Keratinocyte (primary cell): ENCODE results near the gene FAM8A1.

Experiments used
- CTCF ChIP-seq, 3 experiments: IDR thresholded peaks in 1 of 3; conservative IDR thresholded peaks in 1 of 3; optimal IDR thresholded peaks in 1 of 3; 2 replicates in 2 of 3; 3 replicates in 1 of 3; pipeline versions ENCODE3 to v1.5.1; 2011; ENCODE audit warnings: low read length in 3 of 3, mild to moderate bottlenecking in 3 of 3, moderate library complexity in 2 of 3, control low read depth in 1 of 3, inconsistent platforms in 1 of 3; ENCODE audit not compliant: insufficient read depth in 2 of 3; ENCODE audit errors: extremely low read depth in 1 of 3
- EZH2 ChIP-seq: IDR thresholded peaks from one replicate; pipeline ENCODE4 v1.6.1; 2012; ENCODE audit warnings: inconsistent platforms, mild to moderate bottlenecking, low read length, moderate library complexity

- TF ChIP-seq CTCF (optimal IDR thresholded peaks at IDR 0.05 in 1 of 3, IDR thresholded peaks at IDR 0.05 in 1 of 3, conservative IDR thresholded peaks at IDR 0.05 in 1 of 3; ENCODE audit: extremely low read depth in 1 of 3, insufficient read depth in 2 of 3, low read length in 3 of 3) (no peak), EZH2 (no peak)
These were observed 34.7 kb upstream of the FAM8A1 start for GRCh38 chr6:17565399-17565798.
